Tongue (tissue), 2 donors: ENCODE data around the gene PDIA2. TPM values are rescaled to one million over a fixed set of nuclear protein-coding genes. Genes with fewer than 3 reads are reported as not detected.
"Not testable (repeated sequence)": the region's sequence is repeated elsewhere in the genome, so short reads cannot be mapped to it uniquely, and the experiment has no call there.

Source experiments
- DNase-seq: peaks from one replicate; pipeline ENCODE4 v3.0.0-alpha.2; 2015
- total RNA-seq: library from RNA; depleted of rRNA; stranded (reverse); fragments of >200 nt; gene quantifications from one replicate; pipeline ENCODE4 v1.2.3, GENCODE V29; 2014

Gene PDIA2
- total RNA-seq, 1 donor from 2014 or later, result 2.7 TPM

- no peak for DNase-seq
These were observed 18.5 kb upstream of the PDIA2 start for GRCh38 chr16:264440-264951.

DNA sequence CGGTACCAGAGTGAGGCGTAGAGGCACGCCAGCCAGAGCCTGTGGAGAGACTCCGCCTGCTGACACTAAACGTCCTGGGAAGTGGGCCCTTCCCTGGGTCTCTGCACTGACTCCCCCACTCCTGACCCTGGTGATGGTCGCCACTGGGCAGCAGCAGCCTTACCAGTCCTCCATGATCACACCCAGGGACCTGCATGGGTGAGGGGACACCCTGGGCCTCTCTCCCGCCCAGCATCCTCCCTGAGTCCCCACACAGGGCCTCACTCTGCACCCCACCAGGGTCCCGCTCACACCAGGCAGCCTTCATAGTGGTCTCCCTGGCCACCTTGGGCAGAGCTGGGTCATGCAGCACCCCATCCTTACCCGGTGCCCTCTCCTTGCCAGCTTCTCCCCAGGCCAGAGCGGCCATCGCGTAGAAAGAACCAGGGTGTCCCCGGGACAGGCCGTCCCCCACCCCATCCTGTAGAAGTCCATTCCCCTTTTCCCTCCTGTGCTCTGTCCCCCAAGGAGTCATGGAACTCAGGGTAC lies 17.9 kb upstream of the PDIA2 start:
- DNase-seq, result no peak

GRCh38 chr16:265711-266110 lies 17.3 kb upstream of the PDIA2 start:
- DNase-seq, result peak; percentile 50

DNA sequence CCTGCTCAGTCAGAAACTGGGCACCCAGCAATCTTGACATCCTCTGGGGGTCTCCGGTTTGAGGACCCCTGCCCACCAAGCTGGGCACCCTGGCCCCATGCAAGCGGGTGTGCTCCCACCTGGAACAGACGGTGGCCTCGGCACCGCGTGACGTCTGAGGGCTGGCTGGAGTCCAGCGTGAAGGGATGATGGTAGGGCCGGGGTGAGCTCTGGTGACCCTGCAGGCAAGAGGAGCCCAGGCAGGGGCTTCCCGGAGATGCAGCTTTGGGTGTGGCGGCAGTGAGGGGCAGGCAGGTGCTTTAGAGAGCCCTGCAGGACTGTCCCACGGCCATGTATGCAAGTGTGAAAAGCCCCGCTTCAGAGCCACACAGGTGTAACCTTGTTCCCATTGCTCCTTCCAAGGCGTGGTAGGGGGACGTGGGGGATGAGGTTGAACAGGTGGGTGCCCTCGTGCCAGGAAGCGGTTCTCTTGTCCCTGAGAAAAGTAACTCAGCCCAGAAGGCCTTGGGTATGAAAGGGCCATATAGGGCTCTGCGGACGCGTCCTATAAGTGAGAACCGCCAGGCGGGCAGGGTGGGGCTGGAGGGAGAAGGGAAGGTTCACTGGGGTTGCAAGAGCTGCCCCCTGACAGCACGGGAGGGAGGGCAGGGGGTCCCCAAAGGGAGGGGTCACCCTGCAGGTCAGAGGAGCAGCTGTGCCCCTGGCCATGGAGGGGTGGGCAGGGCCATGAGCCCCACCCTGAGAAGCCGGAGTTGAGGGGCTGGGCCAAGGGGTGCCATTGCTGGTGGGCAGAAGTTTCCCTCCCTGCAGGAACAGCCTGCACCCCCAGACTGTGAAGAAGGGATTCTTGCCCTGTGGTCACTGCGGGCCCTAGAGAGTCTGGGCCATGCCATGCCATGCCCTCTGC lies 16.5 kb upstream of the PDIA2 start:
- DNase-seq, result no peak

DNA sequence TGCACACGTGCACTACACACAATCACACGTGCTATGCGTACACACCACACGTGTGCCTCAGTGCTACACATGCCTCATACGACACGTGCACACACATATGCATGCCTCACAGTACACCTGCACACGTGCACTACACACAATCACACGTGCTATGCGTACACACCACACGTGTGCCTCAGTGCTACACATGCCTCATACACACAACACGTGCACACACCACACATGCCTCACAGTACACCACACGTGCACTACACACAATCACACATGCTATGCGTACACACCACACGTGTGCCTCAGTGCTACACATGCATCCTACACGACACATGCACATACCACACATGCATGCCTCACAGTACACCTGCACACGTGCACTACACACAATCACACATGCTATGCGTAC lies 15.4 kb upstream of the PDIA2 start:
- DNase-seq, result not testable (repeated sequence)

GRCh38 chr16:268141-269053 lies 14.6 kb upstream of the PDIA2 start:
- DNase-seq, result no peak

DNA sequence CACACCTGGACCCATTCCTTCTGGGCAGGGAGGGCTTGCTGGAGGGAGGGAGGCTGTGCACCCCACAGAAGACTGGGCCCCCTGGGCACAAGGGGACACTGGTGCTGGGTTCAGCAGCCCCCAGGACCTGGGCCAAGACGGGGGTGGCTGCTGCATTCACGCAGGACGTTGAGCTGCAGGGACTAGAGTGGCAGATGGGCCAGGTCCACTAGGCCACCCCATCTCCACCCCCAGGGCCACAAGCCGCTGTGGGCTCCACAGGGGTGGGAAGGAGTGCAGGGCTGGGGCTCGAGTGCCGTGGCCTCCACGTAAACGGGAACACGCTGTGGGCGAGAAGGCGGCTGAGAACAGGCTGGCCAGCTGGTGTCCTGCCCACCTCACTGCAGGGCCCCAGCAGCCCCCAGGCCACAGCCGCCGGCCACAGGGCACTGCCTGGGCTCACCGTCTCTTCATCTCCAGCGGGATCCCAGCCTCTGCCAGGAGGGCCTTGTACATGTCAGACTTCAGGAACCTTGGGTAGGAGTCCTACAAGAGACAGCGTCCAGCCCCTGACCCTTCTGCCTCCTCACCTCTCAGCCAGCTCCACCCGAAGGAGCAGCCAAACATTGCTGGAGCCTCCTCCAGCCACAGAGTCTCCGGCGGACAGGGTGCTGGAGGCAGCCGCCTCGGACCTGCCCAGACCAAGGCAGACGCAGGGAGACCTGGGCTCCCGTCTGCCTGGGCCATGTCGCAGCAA lies 13.7 kb upstream of the PDIA2 start:
- no peak for DNase-seq

- no peak for DNase-seq
These were observed 12.3 kb upstream of the PDIA2 start for GRCh38 chr16:270381-271255.

DNA sequence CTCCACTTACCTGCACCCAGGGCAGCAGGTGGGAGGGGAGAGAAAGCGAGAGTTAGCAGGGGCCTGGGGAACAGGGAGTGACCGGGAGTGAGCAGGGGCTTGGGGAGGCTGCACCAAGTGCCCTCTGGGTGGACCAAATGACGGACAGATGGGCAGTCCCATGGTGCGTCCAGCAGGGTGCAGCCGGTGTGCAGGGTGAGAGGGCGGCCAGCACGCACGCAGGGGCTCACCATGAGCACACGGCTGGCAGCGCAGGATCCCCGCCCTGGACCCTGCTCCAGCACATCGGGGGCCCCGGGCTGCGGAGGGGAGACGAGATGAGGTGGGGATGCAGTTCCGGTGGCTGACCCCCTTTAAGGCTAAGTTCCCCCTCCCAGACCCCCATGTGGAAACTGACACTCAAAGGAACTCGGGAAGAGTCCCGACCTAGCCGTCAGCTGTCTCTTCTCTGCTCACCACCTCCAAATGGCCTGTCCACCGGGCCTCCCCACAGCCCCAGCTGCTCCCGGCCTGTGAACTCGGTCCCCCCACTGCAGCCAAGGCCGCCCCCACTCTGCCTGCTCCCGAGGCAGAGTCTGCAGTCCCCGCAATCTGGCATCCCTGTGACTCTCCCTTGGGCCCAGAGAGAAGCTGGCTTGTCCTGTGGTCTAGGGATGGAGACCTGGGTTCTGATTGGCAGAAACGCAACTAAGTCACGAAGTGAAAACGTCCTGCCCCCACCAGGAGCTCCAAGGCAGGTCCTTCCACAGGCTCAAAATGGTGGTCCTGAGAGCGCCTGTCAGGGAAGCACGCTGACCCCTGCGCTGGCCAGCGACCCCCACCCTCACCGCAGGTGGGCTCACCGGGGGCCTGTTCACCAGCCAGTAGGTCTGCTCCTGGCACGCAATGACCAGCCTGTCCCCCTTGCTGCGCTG lies 10.1 kb upstream of the PDIA2 start:
- DNase-seq, result no peak

GRCh38 chr16:273547-274421 lies 9.2 kb upstream of the PDIA2 start:
- no peak for DNase-seq

GRCh38 chr16:275041-275641 lies 7.8 kb upstream of the PDIA2 start:
- DNase-seq, result no peak

DNA sequence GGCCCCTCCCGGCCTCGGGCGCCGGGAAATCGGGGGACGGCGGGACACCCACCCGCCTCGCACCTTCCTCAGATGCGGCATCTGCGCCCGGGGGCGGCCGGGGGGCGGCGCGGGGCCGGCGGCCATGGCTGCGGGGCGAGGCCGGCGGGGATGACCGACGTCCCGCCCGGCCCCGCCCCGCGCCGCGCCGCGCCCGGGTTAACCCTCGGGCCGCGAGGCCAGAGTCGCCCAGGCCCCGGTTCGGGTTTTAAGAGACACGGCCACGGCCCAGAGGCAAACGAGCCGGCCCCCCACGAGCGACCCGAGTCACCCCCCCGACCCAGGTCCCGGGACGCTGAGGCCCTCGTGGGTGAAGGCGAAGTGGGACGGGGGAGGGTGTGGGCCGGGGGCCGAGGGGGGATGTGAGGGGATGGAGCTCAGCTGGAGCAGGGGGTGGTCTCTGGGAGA lies 7.2 kb upstream of the PDIA2 start, which contains the start of gene RGS11:
RGS11 (minus strand) TSS at position 159 of the 447 bp plus-strand sequence; CDS start at position 126, 33 bp downstream.
- DNase-seq, result no peak

GRCh38 chr16:276426-277077 lies 6.4 kb upstream of the PDIA2 start:
- no peak for DNase-seq

DNA sequence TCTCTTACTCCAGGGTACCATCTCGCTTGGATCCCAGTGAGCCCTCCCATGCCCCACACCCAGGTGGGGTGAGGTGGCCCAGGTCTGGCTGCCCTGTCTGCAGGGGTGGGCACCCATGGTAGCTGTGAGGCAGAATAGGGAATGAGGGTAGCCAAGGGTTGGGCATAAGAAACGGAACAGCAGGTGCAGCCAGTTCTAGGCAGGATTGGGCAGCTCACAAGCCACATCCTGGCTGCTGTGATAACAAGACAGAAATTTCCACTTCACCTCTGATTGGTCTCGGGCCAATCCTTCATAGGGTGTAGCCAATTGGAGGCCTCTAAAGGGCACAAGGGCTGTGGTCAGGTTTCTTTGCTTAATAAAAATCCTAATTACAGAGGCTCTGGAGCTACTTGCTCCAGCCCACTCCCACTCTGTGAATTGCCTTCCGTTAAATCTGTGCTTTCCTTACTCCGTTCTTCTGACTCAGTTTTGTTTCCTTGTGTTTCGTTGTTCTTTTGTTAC lies 4.0 kb upstream of the PDIA2 start:
- peak; percentile 38 for DNase-seq

- DNase-seq, result no peak
These were observed 3.4 kb upstream of the PDIA2 start for GRCh38 chr16:279531-279930.

GRCh38 chr16:280005-280460 lies 2.9 kb upstream of the PDIA2 start:
- no peak for DNase-seq

GRCh38 chr16:280552-280951 lies 2.4 kb upstream of the PDIA2 start, which contains the start of gene ARHGDIG:
ARHGDIG (plus strand) TSS chr16:280591; CDS start chr16:280681, 90 bp downstream.
- peak; percentile 41 for DNase-seq
